K562 (cell line): ENCODE measurements around the gene COL26A1. TPM values are rescaled to one million over a fixed set of nuclear protein-coding genes. Genes with fewer than 3 reads are reported as not detected.
"Not testable (repeated sequence)": the region's sequence is repeated elsewhere in the genome, so short reads cannot be mapped to it uniquely, and the experiment has no call there.

Experiments
- ATAC-seq: fragments of 200-7000 bp; cut with Tn5 transposase; 3 replicates; pipeline ENCODE4 v1.9.1; 2020; ENCODE audit warnings: moderate library complexity
- BruUV-seq: library from RNA; stranded (reverse); fragments of 400-500 nt; replicated peaks from 2 replicates; lab custom pipeline; 2021; lab: Mats Ljungman, UMichigan
- CTCF ChIA-PET: fragments of 300-600 bp; formaldehyde crosslinking; extraction: SDS; loops from one replicate; lab custom pipeline; 2021; ENCODE audit warnings: low intra/inter-chr PET ratio; lab: Yijun Ruan, JAX
- POLR2A ChIA-PET: fragments of 300-600, 350-650 bp; sonication (Branson Sonifier 250); formaldehyde crosslinking; extraction: SDS; loops from one replicate; lab custom pipeline; 2021; ENCODE audit warnings: antibody characterized with exemption, inconsistent platforms; lab: Yijun Ruan, JAX
- DNase-seq, 4 experiments: peaks; one replicate each; pipeline versions ENCODE4 v3.0.0 to v3.0.0-alpha.2; 2011 to 2018; ENCODE audit warnings: low spot score in 3 of 4, mixed read lengths in 3 of 4; ENCODE audit errors: extremely low read depth in 1 of 4
- FAIRE-seq: peaks from 2 replicates; lab custom pipeline; 2011; peaks lifted over from hg19 to GRCh38; lab: Jason Lieb, UNC
- H2AFZ ChIP-seq: 2 replicates; pipeline ENCODE4 v1.6.0; 2011; ENCODE audit warnings: low read depth, low read length, control low read depth, inconsistent platforms
- H3K27ac ChIP-seq: fragments of 200-600 bp; 3 replicates; pipeline ENCODE4 v1.8.0; 2011; ENCODE audit warnings: low read depth, mild to moderate bottlenecking, control low read depth, inconsistent platforms, low read length, moderate library complexity, mixed read lengths; ENCODE audit errors: extremely low read depth
- H3K27me3 ChIP-seq, 2 experiments: fragments of 300-600 bp in 1 of 2; 2 replicates in 1 of 2; 3 replicates in 1 of 2; pipeline versions ENCODE4 v1.6.0 to v1.8.0; 2011; ENCODE audit warnings: inconsistent platforms in 2 of 2, low read length in 2 of 2, mild to moderate bottlenecking in 1 of 2, mixed read lengths in 1 of 2, moderate library complexity in 1 of 2; ENCODE audit not compliant: control insufficient read depth in 2 of 2, insufficient read depth in 2 of 2
- H3K36me3 ChIP-seq: fragments of 300-600 bp; 3 replicates; pipeline ENCODE4 v1.8.0; 2011; ENCODE audit warnings: mild to moderate bottlenecking, low read length, inconsistent platforms; ENCODE audit not compliant: control insufficient read depth, insufficient read depth
- H3K4me1 ChIP-seq, 2 experiments: fragments of 200-600 bp in 1 of 2; replicated peaks in 1 of 2; 2 replicates in 1 of 2; 3 replicates in 1 of 2; pipeline versions ENCODE4 v1.5.1 to v1.8.0; 2011; ENCODE audit warnings: inconsistent platforms in 2 of 2, low read length in 2 of 2, mild to moderate bottlenecking in 1 of 2, mixed read lengths in 1 of 2, moderate library complexity in 1 of 2; ENCODE audit not compliant: control insufficient read depth in 2 of 2, insufficient read depth in 2 of 2
- H3K4me2 ChIP-seq: 2 replicates; pipeline ENCODE4 v1.6.1; 2011; ENCODE audit warnings: low read length, control low read depth, inconsistent platforms, mixed read lengths; ENCODE audit not compliant: insufficient read depth
- H3K4me3 ChIP-seq: fragments of 200-600 bp; sonication (generic), shearing (Covaris generic); 2 replicates; pipeline ENCODE4 v1.5.1; 2016; ENCODE audit warnings: control low read depth, inconsistent platforms
- H3K79me2 ChIP-seq: fragments of 200-600 bp; 3 replicates; pipeline ENCODE4 v1.8.0; 2011; ENCODE audit warnings: low read length, inconsistent platforms; ENCODE audit not compliant: control insufficient read depth, insufficient read depth
- H3K9ac ChIP-seq, 2 experiments: 2 replicates each; pipeline versions ENCODE4 v1.6.0 to v1.6.1; 2011; ENCODE audit warnings: low read depth in 2 of 2, low read length in 2 of 2, control low read depth in 1 of 2, inconsistent platforms in 1 of 2, mild to moderate bottlenecking in 1 of 2, mixed read lengths in 1 of 2; ENCODE audit not compliant: insufficient read depth in 1 of 2
- H3K9me1 ChIP-seq: one replicate; pipeline ENCODE4 v1.6.0; 2011; ENCODE audit warnings: inconsistent platforms, mild to moderate bottlenecking, low read length, moderate library complexity; ENCODE audit not compliant: control insufficient read depth, insufficient read depth
- H3K9me3 ChIP-seq: replicated peaks from 2 replicates; pipeline ENCODE4 v1.5.1; 2011; ENCODE audit warnings: low read depth, low read length, inconsistent platforms; ENCODE audit not compliant: control insufficient read depth, insufficient read depth
- H4K20me1 ChIP-seq: replicated peaks from 2 replicates; pipeline ENCODE4 v1.6.1; 2011; ENCODE audit warnings: low read length, inconsistent platforms, mixed read lengths; ENCODE audit not compliant: control insufficient read depth, insufficient read depth
- CBX3 ChIP-seq, 2 experiments: IDR thresholded peaks; 1 replicate in 1 of 2; 2 replicates in 1 of 2; pipeline ENCODE4 v1.6.1; 2012; ENCODE audit warnings: inconsistent platforms in 2 of 2, low read length in 2 of 2, borderline replicate concordance in 1 of 2, control low read depth in 1 of 2
- NFIX ChIP-seq: fragments of 250-450 bp; sonication (Bioruptor Pico); IDR thresholded peaks from 2 replicates; pipeline ENCODE4 v1.4.0; 2020; ENCODE audit warnings: low read depth, mild to moderate bottlenecking, moderate library complexity
- TRIM24 ChIP-seq, 2 experiments: fragments of 450-650 bp; IDR thresholded peaks; 2 replicates each; pipeline ENCODE4 v1.6.1; 2016
- TRIM28 ChIP-seq: fragments of 450-650 bp; IDR thresholded peaks from 2 replicates; pipeline ENCODE4 v1.6.1; 2017
- ZFP1 ChIP-seq: fragments of 450-650 bp; formaldehyde crosslinking; IDR thresholded peaks from 2 replicates; pipeline ENCODE4 v1.4.0; 2020; ENCODE audit warnings: mild to moderate bottlenecking, mixed read lengths
- WGBS: fragments of 100-300 bp; shearing (Covaris generic); methylation state at CpG from one replicate; pipeline ENCODE4 v1.1.6; 2016; ENCODE audit warnings: low coverage, mixed read lengths; ENCODE audit not compliant: insufficient coverage; ENCODE audit errors: missing lambda C conversion rate; 5-methylcytosine and 5-hydroxymethylcytosine counted together
- in situ Hi-C: fragments of 300-500 bp; cut with MboI; formaldehyde crosslinking; loops from 4 replicates; pipeline ENCODE4 v1.15.0; 2018; ENCODE audit warnings: inconsistent platforms, mixed read lengths
- intact Hi-C: fragments of 100-400 bp; cut with micrococcal nuclease; formaldehyde crosslinking; loops from 2 replicates; pipeline ENCODE4 v1.14.2; 2022
- polyA plus RNA-seq, 8 experiments: library from polyadenylated mRNA; depleted of rRNA in 4 of 8; stranded (reverse) in 5 of 8; unstranded in 3 of 8; fragments of >200 nt; fragmentation: Nextera tagmentation in 2 of 8; fragmentation: Illumina TruSeq in 1 of 8; extraction: Ambion mirVana in 2 of 8; extraction: Trizol in 1 of 8; gene quantifications; 2 replicates each; pipeline versions ENCODE4 v1.2.1 to v1.2.3, GENCODE V29; 2011 to 2014; ENCODE audit warnings: inconsistent platforms in 1 of 8, missing spikeins in 1 of 8
- total RNA-seq, 7 experiments: library from RNA; depleted of rRNA in 6 of 7; stranded (reverse); fragments of >200 nt in 6 of 7; fragmentation: Illumina TruSeq in 2 of 7; extraction: Trizol in 2 of 7; gene quantifications; 2 replicates each; pipeline versions ENCODE4 v1.2.1 to v1.2.3, GENCODE V29; 2011 to 2021; ENCODE audit warnings: low replicate concordance in 1 of 7

COL26A1 gene
- total and polyA plus RNA-seq, 9 of the 15 experiments (the other 6 are each of a cell fraction or from before 2014, with no cell fraction given): 0.04 to 0.39 (median 0.07) TPM; not detected in 5

- intact Hi-C loops (no loop called here), in situ Hi-C loops (no loop called here)
- Histone ChIP-seq H3K4me1 (no peaks in the 10 kb centered on the region), H3K4me3 (no peak overlapping the region), H3K27me3 (peaks cover 4 to 22% of the 10 kb centered on the region in 2 experiments; a peak in 4 of 5 replicates), H4K20me1 (no peaks in the 10 kb centered on the region), H3K4me2 (no peak overlapping the region), H2AFZ (no peak overlapping the region), H3K36me3 (no peaks in the 10 kb centered on the region), H3K79me2 (no peaks in the 10 kb centered on the region), H3K9ac (no peak overlapping the region), H3K9me1 (no peaks in the 10 kb centered on the region), H3K27ac (no peak overlapping the region), H3K9me3 (peaks cover 6% of the 10 kb centered on the region)
- ChIA-PET POLR2A (no interaction called here), CTCF (no interaction called here)
- DNase-seq (no peak), ATAC-seq (no peak), FAIRE-seq (peak; percentile 51)
- no peak for TF ChIP-seq NFIX (CRISPR knock-in tag)
- TF ChIP-seq CBX3 (IDR thresholded peaks at IDR 0.05; ENCODE audit: borderline replicate concordance in 1 of 2, low read length in 2 of 2): peak in 1 of 2 experiments; percentile 86; a peak in 2 of 3 replicates
- TF ChIP-seq TRIM24 (IDR thresholded peaks at IDR 0.05): peak in 1 of 2 experiments; percentile 37; a peak in 1 of 4 replicates
- TF ChIP-seq TRIM28: peak; percentile 71; the same call in 1 of the 2 replicates
- TF ChIP-seq ZFP1 (CRISPR knock-in tag): peak; percentile 98
- 5% methylated on average over 1 of the region's 1 CpG for WGBS
- BruUV-seq: no TSS peak
Observed at GRCh38 chr7:101479217-101479616, 116.5 kb downstream of the COL26A1 start.

GRCh38 chr7:101486056-101486432, 123.4 kb downstream of the COL26A1 start:
- in situ Hi-C loops: not testable (repeated sequence)
- H3K27me3 ChIP-seq: peaks cover 27 to 52% of the 10 kb centered on the region in 2 experiments; a peak in 4 of 5 replicates

More at GRCh38 chr7:101486056-101486432, 123.4 kb downstream of the COL26A1 start:
- CTCF ChIA-PET, BruUV-seq, H3K9me3 ChIP-seq, H3K9ac ChIP-seq, H3K4me2 ChIP-seq, H3K9me1 ChIP-seq, H3K79me2 ChIP-seq, intact Hi-C loops, H3K4me1 ChIP-seq, ATAC-seq, H2AFZ ChIP-seq, FAIRE-seq, DNase-seq, H3K4me3 ChIP-seq, H3K27ac ChIP-seq, H3K36me3 ChIP-seq: not testable (repeated sequence)
- POLR2A ChIA-PET: interaction anchor here (0.5 kb wide), 1 partner anchor 42 kb away, joined by 3 read pairs; no protein-coding TSS in a partner anchor
- 0% methylated on average over 7 of the region's 7 CpGs for WGBS
- peaks cover 11% of the 10 kb centered on the region; the same call in 1 of the 2 replicates for H4K20me1 ChIP-seq
